Glutamatergic neuron (in vitro differentiated cells): ENCODE data around the gene TTC38. TPM values are rescaled to one million over a fixed set of nuclear protein-coding genes. Genes with fewer than 3 reads are reported as not detected.
A peak's percentile ranks its signal among the peaks of the same experiment; 100 is the strongest.

Experiments used
- DNase-seq: peaks from one replicate; pipeline ENCODE4 v3.0.0; 2022
- H3K27ac Mint-ChIP-seq: one replicate; pipeline ENCODE4 v1.8.0; 2020; ENCODE audit warnings: mild to moderate bottlenecking, mixed read lengths, inconsistent platforms; ENCODE audit not compliant: unreplicated experiment
- H3K27me3 Mint-ChIP-seq: one replicate; pipeline ENCODE4 v1.8.0; 2020; ENCODE audit warnings: mild to moderate bottlenecking, moderate library complexity, mixed read lengths, inconsistent platforms; ENCODE audit not compliant: unreplicated experiment
- H3K36me3 Mint-ChIP-seq: one replicate; pipeline ENCODE4 v1.8.0; 2020; ENCODE audit warnings: mild to moderate bottlenecking, mixed read lengths, inconsistent platforms; ENCODE audit not compliant: unreplicated experiment
- H3K4me1 Mint-ChIP-seq: one replicate; pipeline ENCODE4 v1.8.0; 2020; ENCODE audit warnings: mild to moderate bottlenecking, low read depth, mixed read lengths, inconsistent platforms; ENCODE audit not compliant: unreplicated experiment
- H3K4me3 Mint-ChIP-seq: one replicate; pipeline ENCODE4 v1.8.0; 2020; ENCODE audit warnings: mild to moderate bottlenecking, mixed read lengths, inconsistent platforms; ENCODE audit not compliant: unreplicated experiment
- H3K9me3 Mint-ChIP-seq: one replicate; pipeline ENCODE4 v1.8.0; 2020; ENCODE audit warnings: mild to moderate bottlenecking, moderate library complexity, mixed read lengths, inconsistent platforms; ENCODE audit not compliant: unreplicated experiment
- total RNA-seq: library from RNA; stranded (reverse); fragmentation: NEBNext Ultra II Directional; extraction: Animal tissue kit (Norgen Biotek cat#: 25700); gene quantifications from one replicate; pipeline ENCODE4 v1.2.1, GENCODE V29; 2021; ENCODE audit not compliant: unreplicated experiment
- TF ChIP-seq, protein P1 (sequence below): fragments of 200-600 bp; sonication (generic); IDR thresholded peaks from one replicate; pipeline ENCODE4 v1.5.0; 2021; ENCODE audit not compliant: partially characterized antibody, unreplicated experiment

TTC38 gene
- total RNA-seq, 1 donor from 2014 or later: 12.5 TPM

DNA sequence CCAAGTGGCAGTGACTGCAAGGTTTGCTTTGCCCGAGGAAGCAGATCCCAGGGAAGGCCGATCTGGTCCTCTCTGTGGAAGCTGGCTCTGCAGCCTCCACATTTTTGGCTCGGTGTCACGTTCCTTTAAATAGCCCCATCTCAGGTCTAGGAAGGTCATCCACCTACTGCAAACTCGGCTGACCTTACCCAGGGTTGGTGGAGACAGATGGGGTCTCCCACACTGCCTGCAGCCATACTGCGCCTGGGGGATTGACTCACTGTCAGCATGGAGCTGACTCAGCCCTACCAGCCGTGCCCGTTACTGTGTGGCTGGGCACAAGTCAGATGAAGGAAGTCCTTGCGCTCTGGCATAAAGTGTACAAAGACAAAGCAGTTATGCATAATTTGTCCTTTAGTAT, 34.6 kb upstream of the TTC38 start:
- peaks cover 4% of the 10 kb centered on the region for H3K9me3 Mint-ChIP-seq
- TF ChIP-seq, protein P1, sequence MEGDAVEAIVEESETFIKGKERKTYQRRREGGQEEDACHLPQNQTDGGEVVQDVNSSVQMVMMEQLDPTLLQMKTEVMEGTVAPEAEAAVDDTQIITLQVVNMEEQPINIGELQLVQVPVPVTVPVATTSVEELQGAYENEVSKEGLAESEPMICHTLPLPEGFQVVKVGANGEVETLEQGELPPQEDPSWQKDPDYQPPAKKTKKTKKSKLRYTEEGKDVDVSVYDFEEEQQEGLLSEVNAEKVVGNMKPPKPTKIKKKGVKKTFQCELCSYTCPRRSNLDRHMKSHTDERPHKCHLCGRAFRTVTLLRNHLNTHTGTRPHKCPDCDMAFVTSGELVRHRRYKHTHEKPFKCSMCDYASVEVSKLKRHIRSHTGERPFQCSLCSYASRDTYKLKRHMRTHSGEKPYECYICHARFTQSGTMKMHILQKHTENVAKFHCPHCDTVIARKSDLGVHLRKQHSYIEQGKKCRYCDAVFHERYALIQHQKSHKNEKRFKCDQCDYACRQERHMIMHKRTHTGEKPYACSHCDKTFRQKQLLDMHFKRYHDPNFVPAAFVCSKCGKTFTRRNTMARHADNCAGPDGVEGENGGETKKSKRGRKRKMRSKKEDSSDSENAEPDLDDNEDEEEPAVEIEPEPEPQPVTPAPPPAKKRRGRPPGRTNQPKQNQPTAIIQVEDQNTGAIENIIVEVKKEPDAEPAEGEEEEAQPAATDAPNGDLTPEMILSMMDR: no peak
- H3K27ac Mint-ChIP-seq: peak overlapping the region; percentile 33
- DNase-seq: peak; percentile 55
- H3K36me3 Mint-ChIP-seq: peaks cover 4% of the 10 kb centered on the region
- H3K4me1 Mint-ChIP-seq: peaks cover 7% of the 10 kb centered on the region
- no peak overlapping the region for H3K4me3 Mint-ChIP-seq
- no peaks in the 10 kb centered on the region for H3K27me3 Mint-ChIP-seq

DNA sequence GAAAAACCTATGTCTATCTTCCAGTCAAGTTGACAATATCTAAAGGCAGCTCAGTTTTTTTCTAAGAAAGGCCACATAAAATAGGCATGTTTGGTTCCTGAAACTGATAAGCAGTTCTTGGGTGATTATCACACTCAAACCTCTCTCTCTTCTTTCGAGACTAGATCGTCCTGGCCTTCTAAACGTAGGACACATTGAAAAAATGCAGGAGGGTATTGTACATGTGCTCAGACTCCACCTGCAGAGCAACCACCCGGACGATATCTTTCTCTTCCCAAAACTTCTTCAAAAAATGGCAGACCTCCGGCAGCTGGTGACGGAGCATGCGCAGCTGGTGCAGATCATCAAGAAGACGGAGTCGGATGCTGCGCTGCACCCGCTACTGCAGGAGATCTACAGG, 32.8 kb upstream of the TTC38 start:
- Mint-ChIP-seq H3K36me3 (peaks cover 4% of the 10 kb centered on the region), H3K4me3 (no peak overlapping the region), H3K9me3 (peaks cover 4% of the 10 kb centered on the region), H3K4me1 (peaks cover 7% of the 10 kb centered on the region), H3K27me3 (no peaks in the 10 kb centered on the region), H3K27ac (no peak overlapping the region)
- DNase-seq: no peak
- TF ChIP-seq, protein P1: no peak

DNA sequence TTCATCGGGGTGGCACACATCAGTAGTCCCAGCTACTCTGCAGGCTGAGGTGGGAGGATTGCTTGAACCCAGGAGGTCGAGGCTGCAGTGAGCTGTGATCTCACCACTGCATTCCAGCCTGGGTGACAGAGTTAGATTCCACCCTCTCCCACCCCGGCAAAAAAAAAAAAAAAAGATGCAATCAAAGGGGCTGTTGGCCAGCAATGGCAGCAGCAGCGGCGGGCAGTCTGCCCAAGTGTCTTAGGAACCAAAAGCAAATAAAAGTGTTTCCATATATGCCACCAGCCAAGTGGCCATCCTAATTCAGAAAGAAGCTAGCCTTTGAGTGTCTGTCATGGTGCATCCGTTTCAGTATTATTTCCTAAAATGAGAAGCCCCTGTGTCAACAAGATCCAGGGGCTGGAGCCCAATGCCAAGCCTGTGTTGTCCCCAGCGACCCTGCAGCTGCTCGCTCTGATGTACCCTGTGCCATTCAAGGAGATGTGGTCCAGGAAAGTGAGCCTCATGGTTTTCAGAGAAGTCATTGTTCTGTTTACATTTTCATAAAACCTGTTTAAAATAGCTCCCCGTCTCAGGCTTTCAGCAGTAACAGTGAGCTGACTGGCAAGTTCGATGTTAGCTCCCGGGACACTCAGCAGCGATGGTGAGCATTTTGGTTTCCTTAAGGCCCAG, 30.2 kb upstream of the TTC38 start:
- Mint-ChIP-seq H3K27me3 (no peaks in the 10 kb centered on the region), H3K27ac (no peak overlapping the region), H3K4me1 (peaks cover 7% of the 10 kb centered on the region), H3K4me3 (no peak overlapping the region), H3K36me3 (peaks cover 4% of the 10 kb centered on the region), H3K9me3 (peaks cover 7% of the 10 kb centered on the region)
- no peak for DNase-seq
- TF ChIP-seq, protein P1: no peak

DNA sequence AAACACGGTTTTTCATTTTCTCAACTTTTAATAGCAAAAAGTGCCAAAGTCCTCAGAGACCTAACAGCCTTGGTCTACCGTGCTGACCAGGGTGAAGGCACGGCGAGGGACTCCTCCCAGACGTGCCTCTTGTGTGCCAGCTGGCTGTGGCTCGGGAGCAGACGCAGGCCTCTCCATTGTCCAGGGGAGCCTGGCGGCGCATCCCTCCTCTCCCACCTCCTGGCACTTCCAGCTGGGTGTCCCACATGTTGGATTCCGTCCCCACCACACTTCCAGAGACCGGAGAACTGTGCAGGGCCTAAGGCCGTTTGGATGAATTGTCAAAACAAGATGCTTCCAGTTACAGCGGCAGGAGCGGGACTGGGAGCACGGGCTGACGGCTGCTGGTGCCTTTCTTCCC, 29.3 kb upstream of the TTC38 start:
- TF ChIP-seq, protein P1: no peak
- H3K4me3 Mint-ChIP-seq: no peak overlapping the region
- no peaks in the 10 kb centered on the region for H3K27me3 Mint-ChIP-seq
- peaks cover 4% of the 10 kb centered on the region for H3K9me3 Mint-ChIP-seq
- no peak overlapping the region for H3K27ac Mint-ChIP-seq
- H3K4me1 Mint-ChIP-seq: peaks cover 3% of the 10 kb centered on the region
- peaks cover 4% of the 10 kb centered on the region for H3K36me3 Mint-ChIP-seq
- DNase-seq: no peak

DNA sequence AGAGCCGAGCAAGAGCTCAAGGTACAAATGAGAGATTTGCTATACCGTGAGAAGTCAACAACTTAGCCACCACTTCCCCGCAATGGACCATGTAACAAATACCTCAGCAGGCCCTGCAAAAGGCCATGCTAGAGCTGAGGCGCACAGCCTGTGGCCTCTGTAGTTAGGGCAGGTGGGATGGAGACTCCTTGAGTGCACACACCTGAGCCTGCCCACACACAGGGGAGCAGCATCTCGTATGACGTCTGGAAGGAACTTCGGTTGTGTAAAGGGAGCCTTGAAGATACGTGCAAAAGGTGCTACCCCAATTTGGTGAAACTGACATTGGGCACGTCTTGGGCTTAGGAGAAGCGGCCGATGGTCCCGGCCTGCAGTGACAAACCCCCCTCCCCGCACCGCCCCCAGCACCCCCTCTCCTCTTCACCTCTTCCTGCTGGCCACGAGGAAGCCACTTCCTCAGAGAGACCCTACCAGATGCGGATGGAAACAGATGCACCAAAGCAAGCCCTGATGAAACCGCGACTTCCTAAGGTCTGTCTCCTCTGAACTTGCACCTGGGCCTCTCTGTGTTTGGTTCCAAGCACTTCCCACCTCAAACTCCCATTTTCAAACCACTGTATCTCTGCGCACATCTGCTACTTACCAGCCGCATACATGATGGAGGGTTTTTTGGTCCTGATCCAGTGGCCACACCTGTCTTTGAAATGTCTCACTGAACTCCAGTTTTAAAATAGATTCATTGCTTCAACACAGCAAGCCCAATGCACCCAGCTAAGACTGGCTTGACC, 28.4 kb upstream of the TTC38 start:
- Mint-ChIP-seq H3K4me3 (no peak overlapping the region), H3K9me3 (peaks cover 4% of the 10 kb centered on the region), H3K36me3 (peaks cover 4% of the 10 kb centered on the region), H3K27me3 (no peaks in the 10 kb centered on the region), H3K4me1 (peaks cover 3% of the 10 kb centered on the region), H3K27ac (no peak overlapping the region)
- no peak for DNase-seq
- TF ChIP-seq, protein P1: no peak
